GM18867 (cell line): Measurements from ENCODE around the gene UBE2U.
A peak's percentile ranks its signal among the peaks of the same experiment; 100 is the strongest.
"Not testable (repeated sequence)": the region's sequence is repeated elsewhere in the genome, so short reads cannot be mapped to it uniquely, and the experiment has no call there.

Experiments
- ATAC-seq: cut with Tn5 transposase; IDR thresholded peaks from one replicate; pipeline ENCODE4 v1.9.1; 2021; ENCODE audit warnings: mild to moderate bottlenecking, moderate library complexity; ENCODE audit not compliant: unreplicated experiment

Gene UBE2U

DNA sequence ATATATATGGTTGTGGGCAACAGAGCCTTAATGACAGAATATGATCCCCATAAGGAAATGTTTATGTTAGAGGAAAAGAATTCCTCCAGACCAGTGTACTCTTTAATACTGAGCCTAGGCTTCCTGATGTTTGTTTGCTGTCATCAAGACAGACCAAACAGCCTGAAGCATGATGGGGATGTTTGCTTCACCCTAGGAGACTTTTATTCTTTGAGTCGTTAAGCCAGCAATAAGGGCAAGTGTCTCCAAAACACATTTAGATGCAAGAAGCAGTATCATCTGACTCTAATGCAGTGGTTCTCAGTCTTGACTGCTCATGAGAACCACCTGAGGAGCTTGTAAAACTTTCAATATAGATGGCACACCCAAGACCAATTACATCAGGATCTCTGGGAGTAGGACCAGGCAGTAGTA lies 33.1 kb downstream of the UBE2U start:
- no peak for ATAC-seq

DNA sequence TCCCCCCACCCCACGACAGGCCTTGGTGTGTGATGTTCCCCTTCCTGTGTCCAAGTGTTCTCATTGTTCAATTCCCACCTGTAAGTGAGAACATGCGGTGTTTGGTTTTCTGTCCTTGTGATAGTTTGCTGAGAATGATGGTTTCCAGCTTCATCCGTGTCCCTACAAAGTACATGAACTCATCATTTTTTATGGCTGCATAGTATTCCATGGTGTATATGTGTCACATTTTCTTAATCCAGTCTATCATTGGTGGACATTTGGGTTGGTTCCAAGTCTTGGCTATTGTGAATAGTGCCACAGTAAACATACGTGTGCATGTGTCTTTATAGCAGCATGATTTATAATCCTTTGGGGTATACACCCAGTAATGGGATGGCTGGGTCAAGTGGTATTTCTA lies 36.1 kb downstream of the UBE2U start:
- ATAC-seq = not testable (repeated sequence)

DNA sequence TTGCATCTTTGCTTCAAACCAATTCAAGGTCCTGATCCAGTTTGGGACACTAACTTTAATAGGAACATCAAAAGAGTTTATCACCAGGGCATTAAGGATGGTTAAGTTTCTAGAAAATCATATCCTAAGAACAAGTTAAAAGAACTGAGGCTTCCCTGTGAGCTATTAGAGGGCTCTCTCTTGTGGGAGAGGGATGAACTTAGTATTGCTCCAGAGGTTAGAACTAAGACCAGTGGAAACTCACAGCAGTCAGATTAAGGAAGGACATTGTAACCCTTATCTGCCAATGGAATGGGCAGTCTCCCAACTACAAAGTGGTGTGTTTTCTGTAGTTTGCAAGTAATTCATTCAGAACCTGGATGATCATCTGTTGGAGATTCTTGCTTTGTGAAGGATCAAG lies 36.8 kb downstream of the UBE2U start:
- ATAC-seq = no peak

DNA sequence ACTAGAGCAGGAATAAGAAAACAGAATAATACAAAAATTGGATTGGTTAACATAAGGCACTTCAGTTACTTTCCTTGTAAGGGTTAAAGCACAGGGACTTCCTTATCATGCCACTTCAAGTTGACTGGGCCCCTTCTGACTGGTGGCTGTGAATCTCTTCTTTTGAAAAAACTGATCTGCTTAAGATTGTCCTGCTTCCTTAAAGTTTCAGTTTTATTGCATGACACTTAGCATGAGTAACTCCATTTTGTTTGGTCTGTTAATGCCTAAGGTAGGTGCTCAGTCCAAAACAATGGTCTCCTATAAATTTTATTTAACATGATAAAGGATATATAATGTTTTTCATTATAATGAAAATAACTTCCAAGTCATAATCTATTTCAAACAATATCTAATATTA lies 37.6 kb downstream of the UBE2U start:
- ATAC-seq = no peak

DNA sequence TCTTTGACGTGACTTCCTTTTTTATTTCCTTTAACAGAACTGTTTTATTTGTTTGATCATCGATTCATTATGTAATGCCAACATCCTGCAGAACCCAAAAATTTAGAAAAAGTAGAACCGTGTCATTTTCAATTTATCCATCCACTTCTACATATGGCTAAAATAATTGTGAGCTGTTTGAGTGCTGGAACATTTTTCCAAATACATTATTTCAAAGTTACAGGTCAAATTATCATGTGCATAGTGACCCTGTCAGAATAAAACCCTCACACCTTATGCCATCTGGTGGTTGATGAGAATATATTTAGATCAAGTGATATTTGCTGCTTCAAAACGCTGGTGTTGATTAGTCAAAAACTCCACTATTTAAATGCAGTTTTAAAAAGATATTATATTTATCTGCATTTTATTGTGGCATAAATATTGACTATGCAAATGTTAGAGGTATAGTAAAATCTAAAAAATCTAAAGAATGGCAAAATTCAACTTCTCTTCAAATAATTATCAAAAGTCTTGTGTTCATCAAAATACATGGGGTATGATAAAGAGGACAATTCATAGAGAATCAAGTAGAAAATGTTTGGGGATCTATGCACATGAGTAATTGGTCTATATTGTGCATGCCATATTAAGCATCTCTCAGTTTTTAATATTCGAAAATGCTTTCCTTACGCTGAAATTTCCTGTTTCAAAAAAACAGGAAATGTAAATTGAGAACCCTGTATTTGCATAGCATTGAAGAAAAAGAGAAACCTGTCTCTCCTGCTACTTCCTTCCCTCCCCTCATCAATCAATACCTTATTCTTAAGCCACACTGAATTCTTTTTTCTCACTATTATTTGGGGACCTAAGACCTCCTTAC lies 39.7 kb downstream of the UBE2U start:
- peak; percentile 65 for ATAC-seq

DNA sequence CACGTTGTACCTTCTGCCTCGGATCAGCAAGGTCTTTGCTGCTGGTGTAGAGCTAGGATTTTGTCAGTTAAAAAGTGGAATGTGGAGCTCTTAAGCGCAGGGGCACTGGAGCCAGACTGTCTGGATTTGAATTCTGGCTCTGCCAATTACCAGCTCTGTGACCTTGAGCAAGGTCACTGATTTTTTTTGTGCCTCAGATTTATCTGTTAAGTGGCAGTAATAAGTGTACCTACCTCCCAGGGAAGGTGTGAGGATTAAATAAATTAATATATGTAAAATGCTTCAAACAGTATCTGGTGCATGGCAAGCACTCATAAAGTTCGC lies 40.3 kb downstream of the UBE2U start:
- ATAC-seq = no peak

DNA sequence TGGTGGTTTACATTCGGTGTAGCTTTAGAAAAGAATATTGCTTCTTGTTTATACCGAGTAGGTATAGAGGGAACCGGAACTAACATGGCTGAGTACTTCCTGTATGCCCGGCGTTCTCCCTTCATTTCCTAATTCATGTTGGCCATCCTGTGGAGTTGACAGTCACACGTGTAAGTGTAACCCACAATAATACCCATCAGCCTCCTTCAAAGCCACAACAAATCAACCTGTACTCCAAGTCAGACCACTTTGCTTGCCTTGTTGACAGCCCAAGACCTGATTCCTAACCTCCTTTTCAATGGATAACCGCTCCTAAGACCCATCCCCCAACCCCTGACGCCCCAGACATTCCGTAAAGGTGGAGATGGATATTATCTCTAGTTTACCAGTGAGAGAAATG lies 42.1 kb downstream of the UBE2U start:
- ATAC-seq = no peak

DNA sequence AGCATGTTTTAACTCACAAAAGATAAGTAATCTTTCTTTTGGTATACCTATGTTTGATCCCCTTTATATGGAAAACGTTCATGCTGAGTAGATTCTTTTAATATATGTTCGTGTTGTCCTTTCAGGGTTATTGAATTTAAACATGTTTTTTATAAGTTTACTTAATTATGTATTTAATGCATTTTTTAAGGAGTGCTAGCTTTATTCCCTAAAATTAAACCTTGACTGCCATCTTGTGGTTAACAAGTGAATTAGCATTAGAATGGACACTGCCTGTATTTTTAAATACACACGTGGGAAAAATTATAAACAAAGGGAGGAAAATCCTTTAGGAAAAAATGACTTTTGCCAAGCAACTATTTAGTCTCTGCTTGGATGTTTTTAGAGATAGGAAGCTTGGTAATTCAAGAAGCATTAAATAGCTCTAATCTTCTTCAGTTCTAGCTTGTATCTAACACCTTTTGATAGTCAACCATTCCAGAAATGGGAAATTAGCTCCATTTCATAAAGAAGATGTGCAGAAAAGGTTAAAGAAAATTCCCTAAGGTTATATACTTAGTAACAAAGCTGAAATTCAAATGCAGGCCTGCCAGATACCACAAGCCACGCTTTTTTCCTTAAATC lies 43.0 kb downstream of the UBE2U start:
- ATAC-seq = no peak

DNA sequence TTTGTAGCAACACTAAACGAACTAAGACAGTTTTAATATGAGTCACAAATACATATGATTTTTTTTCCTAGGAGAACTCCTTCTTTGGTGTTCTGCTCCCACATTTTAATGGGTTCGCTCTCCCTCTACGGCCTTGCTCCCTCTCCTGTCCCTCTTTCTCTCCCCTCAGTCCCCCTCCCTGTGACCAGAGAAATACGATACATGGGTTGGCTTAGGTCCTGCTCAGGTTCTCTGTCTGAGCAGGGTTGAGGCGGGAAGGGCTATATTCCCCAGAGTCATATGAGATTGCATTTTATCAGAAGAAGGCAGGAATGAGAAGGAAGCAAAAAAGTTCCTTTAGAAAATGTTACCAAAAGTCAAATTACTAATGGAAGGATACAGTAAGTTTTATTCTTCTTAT lies 44.6 kb downstream of the UBE2U start:
- ATAC-seq = no peak

DNA sequence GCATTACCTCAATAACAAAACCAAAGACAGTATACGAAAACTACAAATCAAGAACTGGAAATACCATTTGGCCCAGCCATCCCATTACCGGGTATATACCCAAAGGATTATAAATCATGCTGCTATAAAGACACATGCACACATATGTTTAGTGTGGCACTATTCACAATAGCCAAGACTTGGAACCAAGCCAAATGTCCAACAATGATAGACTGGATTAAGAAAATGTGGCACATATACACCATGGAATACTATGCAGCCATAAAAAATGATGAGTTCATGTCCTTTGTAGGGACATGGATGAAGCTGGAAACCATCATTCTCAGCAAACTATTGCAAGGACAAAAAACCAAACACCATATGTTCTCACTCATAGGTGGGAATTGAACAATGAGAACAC lies 47.0 kb downstream of the UBE2U start:
- ATAC-seq = not testable (repeated sequence)

DNA sequence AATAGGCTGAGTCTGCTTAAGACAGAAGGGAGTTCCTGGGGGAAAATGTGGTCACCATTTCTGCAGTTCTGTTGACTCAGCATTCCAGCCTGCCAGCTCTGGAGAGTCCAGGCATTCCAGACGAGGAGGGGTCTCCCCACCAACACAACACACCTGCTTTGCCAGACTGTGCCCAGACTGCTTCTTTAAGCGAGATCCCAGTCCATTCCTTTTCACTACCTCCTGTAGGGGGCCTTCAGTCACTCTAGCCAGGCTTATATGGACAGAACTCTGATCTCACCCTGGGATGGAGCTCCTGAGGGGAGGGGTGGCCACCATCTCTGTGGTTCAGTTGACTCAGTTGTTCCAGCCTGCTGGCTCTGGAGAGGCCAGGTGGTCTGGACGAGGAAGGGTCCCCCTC lies 48.5 kb downstream of the UBE2U start:
- no peak for ATAC-seq

DNA sequence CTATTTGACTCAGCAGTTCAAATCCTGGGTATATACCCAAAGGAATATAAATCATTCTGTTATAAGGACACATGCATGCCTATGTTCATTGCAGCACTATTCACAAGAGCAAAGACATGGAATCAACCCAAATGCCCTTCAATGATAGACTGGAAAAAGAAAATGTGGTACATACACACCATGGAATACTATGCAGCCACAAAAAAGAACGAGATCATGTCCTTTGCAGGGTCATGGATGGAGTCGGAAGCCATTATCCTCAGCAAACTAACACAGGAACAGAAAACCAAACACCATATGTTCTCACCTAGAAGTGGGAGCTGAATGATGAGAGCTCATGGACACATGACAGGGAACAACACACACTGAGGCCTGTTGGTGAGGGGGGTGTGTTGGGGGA lies 53.8 kb downstream of the UBE2U start:
- ATAC-seq = not testable (repeated sequence)

DNA sequence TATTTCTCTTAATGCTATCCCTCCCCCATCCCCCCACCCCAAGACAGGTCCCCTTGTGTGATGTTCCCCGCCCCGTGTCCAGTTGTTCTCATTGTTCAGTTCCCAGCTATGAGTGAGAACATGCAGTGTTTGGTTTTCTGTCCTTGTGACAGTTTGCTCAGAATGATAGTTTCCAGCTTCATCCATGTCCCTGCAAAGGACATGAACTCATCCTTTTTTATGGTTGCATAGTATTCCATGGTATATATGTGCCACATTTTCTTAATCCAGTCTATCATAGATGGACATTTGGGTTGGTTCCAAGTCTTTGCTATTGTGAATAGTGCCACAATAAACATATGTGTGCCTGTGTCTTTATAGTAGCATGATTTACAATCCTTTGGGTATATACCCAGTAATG lies 55.0 kb downstream of the UBE2U start:
- ATAC-seq = not testable (repeated sequence)

DNA sequence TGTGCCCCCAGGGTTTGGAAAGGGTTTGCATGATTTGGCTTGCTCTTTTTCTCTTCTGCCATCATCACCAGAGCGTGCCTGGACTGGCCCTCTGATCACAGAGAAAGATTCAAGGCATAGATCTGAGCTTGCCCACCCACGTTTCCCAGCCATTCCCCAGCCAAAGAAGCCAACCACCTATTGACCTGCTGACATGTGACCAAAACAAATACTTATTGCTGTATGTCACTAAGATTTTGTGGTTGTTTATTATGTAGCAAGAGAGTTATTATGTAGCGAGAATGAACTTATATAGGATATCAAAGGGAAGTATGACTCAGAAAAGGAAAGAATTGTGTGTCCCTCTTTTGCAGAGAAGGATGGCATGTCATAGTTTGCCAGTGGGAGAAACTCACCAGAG lies 59.9 kb downstream of the UBE2U start:
- no peak for ATAC-seq

DNA sequence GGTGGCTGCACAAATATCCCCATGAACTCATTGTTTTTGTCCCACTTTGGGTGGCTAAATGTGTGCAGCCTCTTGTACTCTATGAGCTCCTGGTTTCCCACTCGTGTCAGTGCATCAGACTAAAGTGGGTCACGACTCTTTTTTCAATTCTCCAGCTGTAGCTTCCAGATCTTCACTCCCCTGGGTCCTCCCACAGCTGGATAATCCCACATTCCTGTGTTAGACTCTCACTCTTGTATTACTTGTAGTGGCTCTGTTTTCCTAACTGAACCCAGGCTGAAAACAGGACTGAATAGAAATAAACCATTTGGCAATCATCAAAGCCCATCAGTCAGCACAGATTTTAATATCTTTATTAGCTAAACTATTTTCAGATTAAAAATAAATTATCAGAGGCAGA lies 60.4 kb downstream of the UBE2U start:
- no peak for ATAC-seq

DNA sequence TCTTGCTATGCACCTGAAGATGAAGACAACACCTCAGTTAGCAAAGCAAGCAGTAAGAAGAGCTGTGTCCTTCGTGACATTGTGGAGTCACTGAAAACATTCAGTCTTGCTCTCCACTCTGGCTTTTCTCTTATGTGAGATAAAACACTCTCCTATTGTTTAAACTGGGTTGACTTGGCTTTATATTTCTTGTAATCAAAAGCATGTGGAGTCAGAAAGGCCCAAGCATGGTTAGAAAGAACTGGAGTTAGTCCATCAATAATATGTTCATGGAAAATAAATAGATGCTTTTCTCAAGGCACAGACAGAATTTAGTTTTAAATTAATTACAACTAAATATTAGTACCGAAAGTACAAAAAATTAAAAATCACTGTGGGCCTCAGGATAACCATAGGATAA lies 61.7 kb downstream of the UBE2U start:
- no peak for ATAC-seq

DNA sequence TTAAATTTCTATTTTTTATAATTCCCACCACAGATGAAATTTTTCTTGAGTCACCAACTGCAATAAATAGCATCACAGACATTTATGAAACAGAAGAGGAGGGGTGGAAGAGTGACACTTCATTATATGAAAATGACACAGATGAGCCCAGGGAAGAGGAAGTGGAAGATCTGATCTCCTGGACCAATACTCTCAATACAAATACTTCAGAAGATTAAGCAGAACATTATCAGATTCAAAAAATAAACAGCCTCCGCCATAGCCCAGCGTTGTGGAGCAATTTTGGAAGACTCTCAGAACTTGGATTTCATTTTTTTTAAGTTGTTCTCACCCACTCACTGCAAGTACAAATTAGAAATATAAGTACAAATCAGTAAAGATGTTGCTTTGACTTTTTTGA lies 63.6 kb downstream of the UBE2U start:
- no peak for ATAC-seq

DNA sequence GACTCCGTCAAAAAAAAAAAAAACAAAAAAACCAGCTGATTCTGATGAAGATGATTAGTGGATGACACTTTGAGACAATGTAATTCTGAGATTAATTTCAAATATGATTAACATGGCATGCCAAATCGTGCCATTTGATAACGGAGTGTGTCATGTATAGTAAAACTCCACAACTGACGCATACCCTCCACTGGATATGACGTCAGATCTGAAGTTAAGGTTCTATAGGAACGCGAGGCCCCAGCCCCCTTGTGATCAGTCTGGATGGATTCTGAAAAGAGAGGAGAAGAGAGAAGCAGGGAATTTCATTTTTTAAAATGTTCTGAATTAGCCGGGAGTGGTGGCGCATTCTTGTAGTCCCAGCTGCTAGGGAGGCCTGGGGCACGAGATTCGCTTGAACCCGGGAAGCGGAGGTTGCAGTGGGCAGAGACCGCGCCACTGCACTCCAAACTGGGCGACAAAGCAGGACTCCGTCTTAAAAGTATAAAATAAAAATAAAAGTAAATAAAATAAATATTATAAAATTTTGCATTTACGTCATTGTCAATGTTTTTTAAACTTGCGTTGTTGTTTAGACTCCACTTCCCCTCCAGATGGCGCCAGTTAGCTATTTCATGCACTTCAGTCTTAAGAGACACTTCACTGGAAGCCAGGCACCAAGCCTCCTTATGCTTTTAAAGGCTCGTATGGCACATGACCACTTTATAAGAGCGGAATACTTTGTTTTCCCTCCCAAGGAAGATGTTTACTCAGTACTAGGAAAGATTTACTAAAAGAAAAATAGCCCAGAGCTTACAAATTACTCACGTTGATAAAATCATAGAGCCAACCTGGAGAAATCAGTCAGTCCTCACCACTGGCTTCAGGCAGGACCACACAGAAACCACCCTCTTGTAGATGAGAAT lies 65.5 kb downstream of the UBE2U start:
- ATAC-seq = peak; percentile 74

DNA sequence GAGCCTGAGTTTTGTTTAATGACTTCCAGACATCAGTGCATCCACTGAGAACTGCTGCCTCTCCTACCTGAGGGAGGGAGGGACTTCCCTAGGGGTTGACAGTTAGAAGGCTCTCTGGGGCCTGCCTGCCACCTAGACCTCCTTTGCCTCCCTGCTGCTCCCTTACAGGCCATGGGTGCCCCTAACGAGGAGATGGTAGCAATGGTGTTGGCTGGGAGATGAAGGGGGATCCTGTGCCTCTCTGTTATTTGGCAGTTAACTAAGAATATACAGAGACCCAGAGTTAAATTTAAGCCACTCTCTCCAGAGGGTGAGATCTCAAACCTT lies 66.1 kb downstream of the UBE2U start:
- no peak for ATAC-seq

DNA sequence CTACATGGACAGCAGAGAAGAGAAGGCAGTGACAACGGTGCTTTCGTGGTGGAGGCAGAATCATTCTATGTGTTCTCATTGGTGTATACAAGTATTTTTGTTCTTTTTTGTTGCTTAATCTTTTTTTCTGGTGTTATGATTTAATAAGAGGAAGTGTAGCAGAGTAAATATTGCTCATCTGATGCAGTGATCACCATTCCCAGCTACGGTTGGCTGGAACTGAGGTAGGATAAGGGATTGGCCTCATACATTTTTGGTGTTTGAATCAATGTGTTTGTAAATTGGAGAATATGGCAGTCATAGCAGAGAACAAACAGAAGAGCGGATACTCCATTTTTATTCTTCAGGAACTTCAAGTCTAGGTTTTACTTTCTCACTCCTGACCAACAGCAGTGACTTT lies 76.6 kb downstream of the UBE2U start:
- ATAC-seq = no peak

DNA sequence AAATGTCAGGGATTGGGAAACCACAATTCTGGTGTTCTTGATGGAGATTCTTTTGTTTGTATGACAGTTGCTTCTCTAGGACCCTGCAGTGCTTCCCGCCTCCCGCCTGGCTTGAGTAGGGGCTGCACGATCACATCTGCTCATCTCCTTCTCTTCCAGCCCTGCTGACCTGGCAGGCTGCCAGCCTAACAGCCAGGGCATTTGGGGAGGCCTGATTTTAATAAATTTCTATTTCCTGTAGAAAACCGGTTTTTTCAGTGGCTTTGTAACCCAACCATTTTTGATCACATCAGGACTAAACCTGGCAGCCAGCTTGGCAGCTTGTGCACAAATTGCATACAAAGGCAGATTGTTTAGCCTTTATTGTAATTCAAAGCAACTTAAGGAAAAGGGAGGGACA lies 78.9 kb downstream of the UBE2U start:
- ATAC-seq = no peak

DNA sequence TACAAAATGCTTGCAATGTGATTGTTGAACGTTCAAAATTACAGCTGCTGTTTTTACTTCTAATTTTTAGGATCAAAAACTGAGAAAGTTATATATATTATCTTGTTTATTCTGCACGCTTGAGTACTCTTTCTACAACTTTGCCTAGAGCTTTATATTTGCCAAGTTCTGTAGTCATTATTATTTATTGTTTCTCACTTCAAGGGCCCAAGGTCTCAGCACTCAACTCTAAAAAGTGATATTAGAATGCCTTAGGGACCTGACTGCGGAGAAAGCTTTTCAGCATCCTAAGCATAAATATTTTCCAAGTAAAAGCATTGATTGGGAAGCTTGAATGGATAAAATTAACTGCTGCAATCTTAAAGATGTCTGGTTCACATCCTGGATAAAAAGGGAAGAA lies 83.6 kb downstream of the UBE2U start:
- no peak for ATAC-seq
